NK-92 (cell line): ENCODE measurements around the gene NXPE3.
A peak's percentile ranks its signal among the peaks of the same experiment; 100 is the strongest.
"Not testable (repeated sequence)": the region's sequence is repeated elsewhere in the genome, so short reads cannot be mapped to it uniquely, and the experiment has no call there.

Source experiments
- DNase-seq: peaks from one replicate; lab custom pipeline; 2025; ENCODE audit not compliant: unreplicated experiment; lab: John Stamatoyannopoulos, UW

Gene NXPE3

GRCh38 chr3:101779047-101779821 lies at the start of gene NXPE3:
Gene NXPE3, plus strand, starts transcription at chr3:101779211. Its CDS starts 6,386 bp downstream, at chr3:101785597.
- DNase-seq: peak; percentile 66

GRCh38 chr3:101729586-101729985 lies 49.4 kb upstream of the NXPE3 start:
- no peak for DNase-seq

DNA sequence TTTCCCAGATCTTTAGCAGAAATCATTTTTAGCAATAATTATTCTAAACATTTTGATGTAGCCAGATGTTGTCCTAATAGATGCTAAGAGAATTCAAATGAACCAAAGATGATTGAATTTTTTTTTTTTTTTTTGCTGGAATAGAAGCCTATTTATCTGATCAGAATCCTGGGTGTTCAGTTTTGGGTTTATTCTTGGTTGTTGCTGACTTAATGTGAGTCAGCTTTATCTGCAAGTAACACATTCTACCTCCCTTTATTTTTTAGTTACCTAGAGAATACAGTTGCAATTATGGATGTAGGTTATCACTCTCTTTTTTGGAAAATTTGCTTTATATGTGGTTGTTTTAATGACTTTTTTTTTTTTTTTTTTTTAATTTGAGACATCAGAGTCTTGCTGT lies 48.2 kb upstream of the NXPE3 start:
- no peak for DNase-seq

DNA sequence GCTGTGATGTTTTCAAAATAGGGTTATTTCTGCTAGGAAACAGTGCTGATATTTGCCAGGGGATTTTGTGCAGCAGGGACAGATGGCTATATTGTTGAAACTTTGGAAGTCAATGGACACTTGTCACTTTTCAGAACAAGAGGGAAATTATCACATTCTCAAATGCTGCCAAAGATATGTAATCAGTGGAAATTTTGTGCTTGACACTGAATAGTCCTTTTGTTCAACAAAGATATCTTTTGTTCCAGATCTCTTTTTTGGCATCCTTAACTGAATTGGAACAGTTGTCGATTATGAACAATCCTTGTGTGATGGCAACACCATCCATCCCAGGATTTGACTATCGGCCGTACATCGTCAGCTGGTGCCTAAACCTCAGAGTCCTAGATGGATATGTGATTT lies 46.8 kb upstream of the NXPE3 start:
- DNase-seq: no peak

GRCh38 chr3:101735833-101736232 lies 43.2 kb upstream of the NXPE3 start:
- no peak for DNase-seq

GRCh38 chr3:101741914-101742313 lies 37.1 kb upstream of the NXPE3 start:
- DNase-seq: not testable (repeated sequence)

- no peak for DNase-seq
These were observed 34.2 kb upstream of the NXPE3 start for GRCh38 chr3:101744811-101745210.

GRCh38 chr3:101745934-101746333 lies 33.1 kb upstream of the NXPE3 start:
- not testable (repeated sequence) for DNase-seq

- not testable (repeated sequence) for DNase-seq
These were observed 25.5 kb upstream of the NXPE3 start for GRCh38 chr3:101753386-101754113.

GRCh38 chr3:101758224-101758623 lies 20.8 kb upstream of the NXPE3 start:
- no peak for DNase-seq

GRCh38 chr3:101762041-101762646 lies 16.9 kb upstream of the NXPE3 start:
- no peak for DNase-seq

GRCh38 chr3:101777745-101778281 lies 1.2 kb upstream of the NXPE3 start:
- not testable (repeated sequence) for DNase-seq

DNA sequence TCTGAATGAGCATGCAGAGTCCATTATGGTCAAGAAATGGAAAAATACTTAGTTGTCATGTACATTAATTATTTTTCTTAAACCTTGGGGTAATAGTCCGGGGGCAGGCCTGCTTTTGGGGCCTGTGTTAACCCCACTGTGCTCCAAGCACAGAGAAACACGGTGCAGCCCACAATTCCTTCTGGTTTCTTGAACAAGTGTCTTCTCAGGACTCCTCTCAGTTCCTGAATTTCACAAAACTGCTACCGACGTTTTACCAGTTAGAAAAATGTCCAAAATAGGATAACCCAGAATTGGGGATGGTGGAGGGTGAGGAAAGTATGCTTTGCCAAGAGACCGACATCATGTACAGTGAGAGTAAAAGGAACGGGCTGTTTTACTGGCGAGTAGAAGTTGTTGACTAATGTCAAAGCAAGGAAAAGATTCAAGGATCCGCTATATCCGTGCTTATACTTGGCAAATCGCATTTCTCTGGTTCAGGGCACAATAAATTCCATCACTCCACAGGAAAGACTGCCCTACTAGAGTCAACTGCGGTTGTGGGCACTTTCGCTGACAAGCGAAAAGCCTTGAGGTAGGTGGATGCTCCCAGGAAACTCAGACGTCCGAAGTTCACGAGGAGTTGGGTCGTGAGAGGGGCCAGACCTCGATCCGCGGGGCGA lies 495 bp upstream of the NXPE3 start:
- DNase-seq: no peak

GRCh38 chr3:101779822-101780381 lies 891 bp downstream of the NXPE3 start:
- DNase-seq: no peak

DNA sequence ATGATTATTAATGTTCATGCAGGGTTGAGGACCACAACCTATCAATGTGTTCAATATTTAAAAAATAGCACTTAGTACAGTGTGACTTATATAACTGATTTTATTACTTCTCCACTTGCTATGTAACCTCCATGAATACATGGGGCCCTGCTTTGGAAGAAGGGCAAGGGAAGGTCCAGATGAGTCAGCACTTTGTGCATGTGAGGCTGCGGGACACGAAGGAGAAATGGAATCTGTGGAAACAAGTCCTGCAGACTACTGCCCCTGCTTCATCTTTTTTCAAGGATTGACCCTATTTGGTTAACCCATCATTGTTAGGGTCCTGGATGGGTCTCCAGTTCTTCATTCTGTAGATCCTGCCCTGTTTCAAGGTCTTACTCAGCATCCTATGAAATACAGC lies 1.6 kb downstream of the NXPE3 start:
- DNase-seq: no peak

DNA sequence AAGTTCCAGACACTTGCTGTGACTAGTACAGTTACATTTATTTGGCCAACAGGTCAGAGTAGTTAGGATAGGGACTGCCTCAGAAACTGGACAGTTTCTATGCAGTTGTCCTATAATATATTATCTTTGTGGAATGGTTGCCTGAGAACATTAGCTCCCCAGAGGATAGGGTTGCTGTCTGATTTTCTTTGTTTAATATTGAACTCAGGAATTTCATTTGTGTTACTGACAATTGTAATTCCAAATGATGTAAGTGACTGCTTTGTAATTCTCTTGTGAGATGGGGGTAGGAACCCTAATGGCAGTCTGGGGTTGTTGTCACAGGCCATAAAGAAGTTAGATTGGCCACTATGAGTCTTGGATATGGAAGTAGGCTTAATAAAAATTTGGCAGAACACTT lies 2.2 kb downstream of the NXPE3 start:
- DNase-seq: no peak

- DNase-seq: no peak
These were observed 6.0 kb downstream of the NXPE3 start for GRCh38 chr3:101784855-101785613.

GRCh38 chr3:101791778-101792177 lies 12.8 kb downstream of the NXPE3 start:
- no peak for DNase-seq

DNA sequence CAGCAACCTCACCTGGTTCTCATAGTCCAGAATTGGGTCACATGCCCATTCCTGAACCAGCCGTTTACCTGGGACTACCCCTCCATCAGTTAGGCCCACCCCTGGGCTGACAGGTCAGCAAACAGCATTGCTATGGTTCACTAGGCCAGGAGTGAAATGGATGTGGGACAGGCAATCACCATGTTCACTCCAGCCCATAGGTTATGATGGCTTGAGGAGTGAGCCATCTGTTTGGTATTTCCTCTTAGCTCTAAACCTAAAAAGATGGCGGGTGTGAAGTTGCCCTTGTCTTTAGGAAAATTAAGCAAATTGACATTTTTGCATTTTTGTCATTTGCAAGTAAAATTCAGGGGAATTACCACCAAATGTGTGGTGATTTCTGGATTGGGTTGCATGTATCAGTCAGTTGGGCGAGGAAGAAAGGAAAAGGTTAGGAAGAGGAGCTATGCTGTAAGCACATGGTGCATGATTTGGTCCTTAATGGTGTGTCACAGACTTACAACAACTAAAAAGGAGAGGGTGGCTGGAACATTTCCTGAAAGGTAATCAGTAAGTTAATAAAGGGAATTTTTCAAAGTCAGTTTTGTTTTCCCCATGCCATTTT lies 17.2 kb downstream of the NXPE3 start:
- no peak for DNase-seq

DNA sequence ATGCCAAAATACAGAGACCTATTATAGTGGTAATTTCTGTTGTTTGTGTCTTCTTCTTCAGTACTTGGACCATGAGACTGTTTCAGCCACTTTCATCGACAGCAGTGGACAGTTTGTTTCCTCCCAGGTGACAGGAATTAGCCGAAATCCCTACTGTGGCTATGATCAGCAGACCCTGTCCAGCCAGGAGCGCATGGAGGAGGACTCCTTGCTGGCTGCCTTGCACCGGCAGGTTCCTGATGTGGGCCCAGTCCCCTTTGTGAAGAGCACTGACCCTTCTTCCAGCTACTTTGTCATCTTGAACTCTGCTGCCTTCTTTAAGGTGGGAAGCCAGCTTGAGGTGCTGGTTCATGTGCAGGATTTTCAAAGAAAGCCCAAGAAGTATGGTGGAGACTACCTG lies 22.2 kb downstream of the NXPE3 start:
- no peak for DNase-seq
